Aorta (tissue), 5 donors: ENCODE measurements around the gene MEMO1. TPM values are rescaled to one million over a fixed set of nuclear protein-coding genes. Genes with fewer than 3 reads are reported as not detected.
"Not testable (repeated sequence)": the region's sequence is repeated elsewhere in the genome, so short reads cannot be mapped to it uniquely, and the experiment has no call there.

Source experiments
- ATAC-seq: fragments of 200-7000 bp; cut with Tn5 transposase; one replicate; pipeline ENCODE4 v1.9.1; 2022; ENCODE audit warnings: moderate library complexity; ENCODE audit not compliant: low FRiP score
- DNase-seq, 2 donors: peaks; one replicate each; pipeline ENCODE4 v3.0.0-alpha.2; 2020
- H3K27ac ChIP-seq, 2 donors: one replicate each; pipeline ENCODE4 v1.5.1; 2013; ENCODE audit warnings: low read length in 2 of 2, mild to moderate bottlenecking in 2 of 2, moderate library complexity in 2 of 2, control low read depth in 1 of 2, inconsistent platforms in 1 of 2, low read depth in 1 of 2
- H3K27me3 ChIP-seq, 2 donors: one replicate each; pipeline ENCODE4 v1.6.1; 2013; ENCODE audit warnings: control low read depth in 1 of 2, low read length in 1 of 2, mild to moderate bottlenecking in 1 of 2, moderate library complexity in 1 of 2; ENCODE audit not compliant: insufficient read depth in 2 of 2, control insufficient read depth in 1 of 2
- H3K36me3 ChIP-seq, 2 donors: one replicate each; pipeline ENCODE4 v1.6.1; 2013; ENCODE audit warnings: control low read depth in 1 of 2, low read length in 1 of 2, mild to moderate bottlenecking in 1 of 2; ENCODE audit not compliant: insufficient read depth in 2 of 2, control insufficient read depth in 1 of 2
- H3K4me1 ChIP-seq, 2 donors: one replicate each; pipeline ENCODE4 v1.6.1; 2013; ENCODE audit warnings: low read length in 2 of 2, control low read depth in 1 of 2, mild to moderate bottlenecking in 1 of 2, moderate library complexity in 1 of 2; ENCODE audit not compliant: insufficient read depth in 2 of 2, control insufficient read depth in 1 of 2
- H3K4me3 ChIP-seq, 2 donors: one replicate each; pipeline ENCODE4 v1.5.1; 2013; ENCODE audit warnings: low read length in 2 of 2, control low read depth in 1 of 2, mild to moderate bottlenecking in 1 of 2
- H3K9me3 ChIP-seq: one replicate; pipeline ENCODE4 v1.6.1; 2013; ENCODE audit warnings: mild to moderate bottlenecking, low read length; ENCODE audit not compliant: control insufficient read depth
- WGBS, 2 donors: extraction: QIAGEN DNeasy Blood & Tissue Kit; methylation state at CpG; one replicate each; pipeline ENCODE4 v1.1.7; 2013; 5-methylcytosine and 5-hydroxymethylcytosine counted together
- intact Hi-C, 2 donors: fragments of 100-400 bp; cut with DNase I; formaldehyde crosslinking; loops; one replicate each; pipeline versions ENCODE4 v1.14.2 to v1.15.0; 2022
- polyA plus RNA-seq, 2 donors: library from polyadenylated mRNA; stranded (reverse); fragments of 200-250 nt; gene quantifications; one replicate each; pipeline ENCODE4 v1.2.3, GENCODE V29; 2013
- total RNA-seq, 2 donors: library from RNA; stranded (reverse); fragmentation: NEBNext Ultra II Directional; extraction: Animal tissue kit (Norgen Biotek cat#: 25700); gene quantifications; one replicate each; pipeline ENCODE4 v1.2.1, GENCODE V29; 2021
- donor health status: healthy with polysubstance abuse.
- donor health status: Bipolar disorder and iron deficiency.
- donor health status: DM: no; HTN: no; CAD: no.
- donor health status: DM: no; HTN: no; CAD: no.
- donor health status: DM: yes; HTN: yes; CAD: no.

MEMO1 gene
- total and polyA plus RNA-seq, 4 donors: 26.5 to 36.2 (median 31.1) TPM

- H3K9me3 ChIP-seq, H3K4me3 ChIP-seq, H3K27ac ChIP-seq, DNase-seq, ATAC-seq, intact Hi-C loops, H3K4me1 ChIP-seq, H3K36me3 ChIP-seq, H3K27me3 ChIP-seq: not testable (repeated sequence)
- 90 to 93% methylated on average over 8 of the region's 8 CpGs for WGBS, 2 donors
These were observed 53.9 kb downstream of the MEMO1 start for GRCh38 chr2:31956934-31957333.

- 95 to 97% methylated on average over 1 of the region's 1 CpG for WGBS, 2 donors
- DNase-seq (no peak), ATAC-seq (no peak)
- intact Hi-C loops: no loop called here
- no peaks in the 10 kb centered on the region for H3K36me3 ChIP-seq
- no peak overlapping the region for H3K27ac ChIP-seq
- H3K4me1 ChIP-seq: peaks cover 0 to 2% of the 10 kb centered on the region in 2 donors
- no peak overlapping the region for H3K4me3 ChIP-seq
- H3K9me3 ChIP-seq: no peaks in the 10 kb centered on the region
- no peaks in the 10 kb centered on the region for H3K27me3 ChIP-seq
These were observed 54.5 kb downstream of the MEMO1 start for GRCh38 chr2:31956312-31956711.

DNA sequence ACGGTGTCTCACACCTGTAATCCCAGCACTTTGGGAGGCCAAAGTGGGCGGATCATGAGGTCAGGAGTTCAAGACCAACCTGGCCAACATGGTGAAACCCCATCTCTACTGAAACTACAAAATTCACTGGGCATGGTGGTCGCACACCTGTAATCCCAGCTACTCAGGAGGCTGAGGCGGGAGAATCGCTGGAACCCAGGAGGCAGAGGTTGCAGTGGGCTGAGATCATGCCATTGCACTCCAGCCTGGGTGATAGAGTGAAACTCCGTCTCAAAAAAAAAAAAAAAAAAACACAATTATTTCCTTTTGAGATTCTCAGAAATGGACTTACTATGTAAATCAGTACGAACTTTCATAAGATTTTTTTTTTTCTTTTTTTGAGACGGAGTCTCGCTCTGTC, 57.7 kb downstream of the MEMO1 start:
- H3K9me3 ChIP-seq, H3K4me3 ChIP-seq, H3K27ac ChIP-seq, intact Hi-C loops, H3K4me1 ChIP-seq, H3K36me3 ChIP-seq, DNase-seq, ATAC-seq, H3K27me3 ChIP-seq: not testable (repeated sequence)
- 94 to 97% methylated on average over 9 of the region's 9 CpGs for WGBS, 2 donors

- Histone ChIP-seq H3K4me3 (no peak overlapping the region), H3K27ac (no peak overlapping the region), H3K36me3 (no peaks in the 10 kb centered on the region), H3K9me3 (no peaks in the 10 kb centered on the region), H3K27me3 (no peaks in the 10 kb centered on the region), H3K4me1 (no peaks in the 10 kb centered on the region)
- intact Hi-C loops: no loop called here
- no peak for DNase-seq
- WGBS, 2 donors: 92 to 95% methylated on average over 4 of the region's 4 CpGs
- ATAC-seq: no peak
These were observed 59.8 kb downstream of the MEMO1 start for GRCh38 chr2:31950946-31951562.

DNA sequence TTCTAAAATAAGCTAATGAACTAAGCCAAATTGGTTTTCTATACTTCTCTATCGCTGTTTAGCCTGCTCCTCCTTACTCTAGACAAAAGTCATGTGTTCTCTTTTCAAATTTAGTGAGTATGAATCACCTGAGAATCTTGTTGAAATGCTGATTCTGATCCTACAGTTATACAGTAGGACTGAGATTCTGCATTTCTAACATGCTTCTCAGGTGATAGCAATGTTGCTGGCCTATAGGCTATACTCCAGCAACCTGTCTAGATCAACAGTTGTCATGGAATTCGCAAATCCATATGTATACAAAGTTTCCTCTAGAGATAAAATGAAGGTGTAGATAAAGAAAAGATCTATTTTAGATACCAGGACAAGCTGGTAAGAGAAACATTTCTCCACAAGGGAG, 62.9 kb downstream of the MEMO1 start:
- H3K9me3 ChIP-seq: no peaks in the 10 kb centered on the region
- H3K27ac ChIP-seq: no peak overlapping the region
- DNase-seq: no peak
- intact Hi-C loops: no loop called here
- no peaks in the 10 kb centered on the region for H3K27me3 ChIP-seq
- ATAC-seq: no peak
- H3K4me1 ChIP-seq: no peaks in the 10 kb centered on the region
- 95 to 96% methylated on average over 2 of the region's 2 CpGs for WGBS, 2 donors
- H3K4me3 ChIP-seq: no peak overlapping the region
- H3K36me3 ChIP-seq: no peaks in the 10 kb centered on the region

DNA sequence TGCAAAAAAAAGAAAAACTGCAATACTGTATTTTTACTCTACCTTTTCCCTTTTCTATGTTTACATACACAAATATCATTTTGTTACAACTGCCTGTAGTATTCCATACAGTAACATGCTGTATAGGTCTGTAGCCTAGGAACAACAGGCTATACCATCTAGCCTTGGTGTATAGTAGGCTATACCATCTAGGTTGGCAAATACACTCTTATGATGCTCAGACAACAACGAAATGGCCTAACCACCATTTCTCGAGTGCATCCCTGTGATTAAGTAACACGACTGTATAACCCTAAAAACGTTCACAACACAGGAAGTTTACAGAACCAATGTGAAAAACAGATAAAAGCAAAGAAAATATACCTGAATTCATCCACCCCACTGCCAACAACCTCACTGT, 64.0 kb downstream of the MEMO1 start:
- H3K27me3 ChIP-seq: no peaks in the 10 kb centered on the region
- no peaks in the 10 kb centered on the region for H3K9me3 ChIP-seq
- ATAC-seq (no peak), DNase-seq (no peak)
- no peaks in the 10 kb centered on the region for H3K36me3 ChIP-seq
- intact Hi-C loops: no loop called here
- 88 to 92% methylated on average over 4 of the region's 4 CpGs for WGBS, 2 donors
- no peaks in the 10 kb centered on the region for H3K4me1 ChIP-seq
- H3K4me3 ChIP-seq: no peak overlapping the region
- no peak overlapping the region for H3K27ac ChIP-seq

DNA sequence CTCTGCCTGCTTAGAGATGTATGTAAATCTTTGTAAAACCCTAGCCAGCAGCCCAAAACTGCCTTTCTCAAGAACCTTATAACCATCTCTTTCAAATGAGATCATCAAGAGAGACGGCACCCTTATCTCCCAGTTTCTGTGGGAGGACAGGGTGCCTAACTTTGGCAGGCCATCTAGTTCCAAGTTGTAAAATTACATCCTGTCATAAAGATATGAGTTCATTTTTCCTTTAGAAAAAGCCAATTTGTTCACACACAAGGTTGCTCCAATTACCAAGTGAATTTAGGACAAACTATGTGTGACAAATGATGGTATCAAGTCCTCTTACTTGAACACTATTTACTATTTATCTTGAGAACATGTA, 65.3 kb downstream of the MEMO1 start:
- no peaks in the 10 kb centered on the region for H3K4me1 ChIP-seq
- no peaks in the 10 kb centered on the region for H3K9me3 ChIP-seq
- H3K4me3 ChIP-seq: no peak overlapping the region
- no peak for DNase-seq
- 4 to 6% methylated on average over 1 of the region's 1 CpG for WGBS, 2 donors
- intact Hi-C loops: no loop called here
- H3K36me3 ChIP-seq: no peaks in the 10 kb centered on the region
- no peak overlapping the region for H3K27ac ChIP-seq
- H3K27me3 ChIP-seq: no peaks in the 10 kb centered on the region
- ATAC-seq: no peak

GRCh38 chr2:31944828-31945571, 65.8 kb downstream of the MEMO1 start:
- 84 to 86% methylated on average over 2 of the region's 2 CpGs for WGBS, 2 donors
- no peak for ATAC-seq
- DNase-seq: no peak
- Histone ChIP-seq H3K4me3 (no peak overlapping the region), H3K36me3 (no peaks in the 10 kb centered on the region), H3K27ac (no peak overlapping the region), H3K27me3 (no peaks in the 10 kb centered on the region), H3K4me1 (no peaks in the 10 kb centered on the region), H3K9me3 (no peaks in the 10 kb centered on the region)
- intact Hi-C loops: no loop called here

DNA sequence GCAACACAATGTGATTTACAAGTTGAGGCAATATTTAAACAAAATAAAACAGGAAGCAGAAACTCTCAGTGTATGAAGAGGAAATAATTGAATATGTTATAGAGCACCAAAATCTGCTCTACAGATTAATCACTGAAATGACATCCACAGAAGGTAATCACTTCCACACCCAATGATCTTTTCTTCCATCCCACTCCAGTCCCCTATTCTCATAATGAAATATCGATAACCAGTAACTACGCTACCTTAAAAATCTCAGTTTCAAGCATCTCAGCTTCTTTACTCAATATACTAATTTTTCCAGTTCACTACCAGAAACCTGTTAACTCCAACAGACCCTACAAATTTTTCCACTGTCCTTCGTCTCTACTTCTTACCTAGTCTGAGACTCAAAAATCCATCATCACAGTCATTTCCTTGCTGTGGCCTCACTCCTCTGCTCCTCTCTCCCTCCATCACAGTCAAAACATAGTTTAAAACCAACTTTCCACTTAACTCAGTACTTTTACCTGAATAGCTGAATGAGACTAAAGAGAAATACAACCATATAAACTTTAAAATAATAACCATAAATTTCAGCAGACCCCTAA, 67.1 kb downstream of the MEMO1 start:
- Histone ChIP-seq H3K4me3 (no peak overlapping the region), H3K4me1 (no peaks in the 10 kb centered on the region), H3K9me3 (no peaks in the 10 kb centered on the region), H3K27ac (no peak overlapping the region), H3K27me3 (no peaks in the 10 kb centered on the region), H3K36me3 (no peaks in the 10 kb centered on the region)
- WGBS, 2 donors: 94 to 100% methylated on average over 3 of the region's 3 CpGs
- intact Hi-C loops: no loop called here
- DNase-seq (no peak), ATAC-seq (no peak)
